ENCODE results near the gene FBXL16.
A peak's percentile ranks its signal among the peaks of the same experiment; 100 is the strongest.

The FBXL16 gene

GRCh38 chr16:666572-666971 is 39.0 kb downstream of the FBXL16 start:
- Histone ChIP-seq H3K79me1 (replicated peaks; ENCODE audit: low read length, poor library complexity, severe bottlenecking) (peaks cover 18% of the 10 kb centered on the region), H3K27ac (ENCODE audit: low read length, poor library complexity, severe bottlenecking) (no peak overlapping the region), H3K23ac (ENCODE audit: low read length in 2 of 2) (no peak overlapping the region), H2AK5ac (ENCODE audit: low read length, severe bottlenecking) (no peak overlapping the region), H2BK15ac (ENCODE audit: low read depth, poor library complexity, severe bottlenecking) (no peak overlapping the region), H3K9me3 (ENCODE audit: control insufficient read depth, low read length) (no peaks in the 10 kb centered on the region), H3K14ac (ENCODE audit: low read length in 2 of 2) (no peak overlapping the region), H3K18ac (ENCODE audit: low read depth in 1 of 2, low read length in 2 of 2) (no peak overlapping the region), H3K4me1 (ENCODE audit: control insufficient read depth, insufficient read depth, low read depth, low read length) (peaks cover 16% of the 10 kb centered on the region), H2AFZ (ENCODE audit: low read depth, low read length) (no peak overlapping the region), H4K8ac (ENCODE audit: low read length) (no peak overlapping the region), H2BK5ac (ENCODE audit: low read depth, low read length, poor library complexity, severe bottlenecking) (no peak overlapping the region), H3K4me3 (ENCODE audit: insufficient read depth in 1 of 2, low read depth in 1 of 2, low read length in 2 of 2) (no peak overlapping the region), H2BK12ac (ENCODE audit: low read length in 2 of 2) (no peak overlapping the region), H3K4ac (ENCODE audit: low read depth in 1 of 2, low read length in 2 of 2) (no peak overlapping the region), H3K27me3 (ENCODE audit: control insufficient read depth in 1 of 2, insufficient read depth in 1 of 2, low read length in 2 of 2) (no peaks in the 10 kb centered on the region), H3K4me2 (ENCODE audit: low read length, poor library complexity, severe bottlenecking) (no peak overlapping the region), H4K91ac (ENCODE audit: low read length) (no peak overlapping the region), H3K36me3 (ENCODE audit: control insufficient read depth in 1 of 2, insufficient read depth in 2 of 2, low read depth in 1 of 2, low read length in 2 of 2) (peaks cover 25 to 54% of the 10 kb centered on the region in 2 experiments), H3K9ac (ENCODE audit: low read length) (peak overlapping the region; percentile 67), H2BK120ac (ENCODE audit: low read depth, low read length) (no peak overlapping the region)
- DNase-seq: no peak
- WGBS: 91% methylated on average over 13 of the region's 13 CpGs

- Histone ChIP-seq H3K36me3 (ENCODE audit: control insufficient read depth in 1 of 2, insufficient read depth in 2 of 2, low read depth in 1 of 2, low read length in 2 of 2) (peaks cover 3 to 52% of the 10 kb centered on the region in 2 experiments), H3K4ac (ENCODE audit: low read depth in 1 of 2, low read length in 2 of 2) (no peak overlapping the region), H3K14ac (ENCODE audit: low read length in 2 of 2) (no peak overlapping the region), H3K27ac (ENCODE audit: low read length, poor library complexity, severe bottlenecking) (no peak overlapping the region), H2BK15ac (ENCODE audit: low read depth, poor library complexity, severe bottlenecking) (no peak overlapping the region), H3K4me1 (ENCODE audit: control insufficient read depth, insufficient read depth, low read depth, low read length) (peaks cover 21% of the 10 kb centered on the region), H3K18ac (ENCODE audit: low read depth in 1 of 2, low read length in 2 of 2) (no peak overlapping the region), H2BK5ac (ENCODE audit: low read depth, low read length, poor library complexity, severe bottlenecking) (no peak overlapping the region), H2AK5ac (ENCODE audit: low read length, severe bottlenecking) (no peak overlapping the region), H3K23ac (ENCODE audit: low read length in 2 of 2) (no peak overlapping the region), H2BK120ac (ENCODE audit: low read depth, low read length) (no peak overlapping the region), H3K9ac (ENCODE audit: low read length) (no peak overlapping the region), H3K4me3 (ENCODE audit: insufficient read depth in 1 of 2, low read depth in 1 of 2, low read length in 2 of 2) (no peak overlapping the region), H2AFZ (ENCODE audit: low read depth, low read length) (no peak overlapping the region), H3K79me1 (replicated peaks; ENCODE audit: low read length, poor library complexity, severe bottlenecking) (no peaks in the 10 kb centered on the region), H2BK12ac (ENCODE audit: low read length in 2 of 2) (no peak overlapping the region), H3K27me3 (ENCODE audit: control insufficient read depth in 1 of 2, insufficient read depth in 1 of 2, low read length in 2 of 2) (no peaks in the 10 kb centered on the region), H4K8ac (ENCODE audit: low read length) (no peak overlapping the region), H3K4me2 (ENCODE audit: low read length, poor library complexity, severe bottlenecking) (no peak overlapping the region), H3K9me3 (ENCODE audit: control insufficient read depth, low read length) (no peaks in the 10 kb centered on the region), H4K91ac (ENCODE audit: low read length) (no peak overlapping the region)
- no peak for DNase-seq
- 95% methylated on average over 21 of the region's 21 CpGs for WGBS
These were observed 43.0 kb downstream of the FBXL16 start for GRCh38 chr16:662597-662996.

- peaks cover 17% of the 10 kb centered on the region for H3K4me1 ChIP-seq (ENCODE audit: control insufficient read depth, insufficient read depth, low read depth, low read length)
These were observed 43.5 kb downstream of the FBXL16 start for GRCh38 chr16:662095-662494.

GRCh38 chr16:661184-661821 is 44.3 kb downstream of the FBXL16 start:
- H3K9ac ChIP-seq (ENCODE audit: low read length): peak overlapping the region; percentile 15
- no peak overlapping the region for H2BK5ac ChIP-seq (ENCODE audit: low read depth, low read length, poor library complexity, severe bottlenecking)
- H3K27me3 ChIP-seq (ENCODE audit: control insufficient read depth in 1 of 2, insufficient read depth in 1 of 2, low read length in 2 of 2): no peaks in the 10 kb centered on the region
- no peak overlapping the region for H3K14ac ChIP-seq (ENCODE audit: low read length in 2 of 2)
- H3K23ac ChIP-seq (ENCODE audit: low read length in 2 of 2): no peak overlapping the region
- 75% methylated on average over 33 of the region's 35 CpGs for WGBS
- peaks cover 17% of the 10 kb centered on the region for H3K4me1 ChIP-seq (ENCODE audit: control insufficient read depth, insufficient read depth, low read depth, low read length)
- no peak overlapping the region for H2AFZ ChIP-seq (ENCODE audit: low read depth, low read length)
- H4K8ac ChIP-seq (ENCODE audit: low read length): peak overlapping the region; percentile 92
- peak overlapping the region; percentile 64 for H4K91ac ChIP-seq (ENCODE audit: low read length)
- H3K4me2 ChIP-seq (ENCODE audit: low read length, poor library complexity, severe bottlenecking): peak overlapping the region; percentile 35
- peak overlapping the region in 1 of 2 experiments; percentile 31 for H3K4ac ChIP-seq (ENCODE audit: low read depth in 1 of 2, low read length in 2 of 2)
- H3K18ac ChIP-seq (ENCODE audit: low read depth in 1 of 2, low read length in 2 of 2): peak overlapping the region; percentile 15 to 64
- H3K79me1 ChIP-seq (replicated peaks; ENCODE audit: low read length, poor library complexity, severe bottlenecking): no peaks in the 10 kb centered on the region
- peak overlapping the region; percentile 33 for H2BK15ac ChIP-seq (ENCODE audit: low read depth, poor library complexity, severe bottlenecking)
- H2BK12ac ChIP-seq (ENCODE audit: low read length in 2 of 2): peak overlapping the region; percentile 29 to 69
- H2BK120ac ChIP-seq (ENCODE audit: low read depth, low read length): no peak overlapping the region
- no peaks in the 10 kb centered on the region for H3K9me3 ChIP-seq (ENCODE audit: control insufficient read depth, low read length)
- H3K36me3 ChIP-seq (ENCODE audit: control insufficient read depth in 1 of 2, insufficient read depth in 2 of 2, low read depth in 1 of 2, low read length in 2 of 2): peaks cover 3 to 59% of the 10 kb centered on the region in 2 experiments
- H2AK5ac ChIP-seq (ENCODE audit: low read length, severe bottlenecking): peak overlapping the region; percentile 56
- H3K4me3 ChIP-seq (ENCODE audit: insufficient read depth in 1 of 2, low read depth in 1 of 2, low read length in 2 of 2): no peak overlapping the region
- H3K27ac ChIP-seq (ENCODE audit: low read length, poor library complexity, severe bottlenecking): no peak overlapping the region
- DNase-seq: no peak

More at GRCh38 chr16:662095-662494, 43.5 kb downstream of the FBXL16 start:
- no peak overlapping the region for H2AFZ ChIP-seq (ENCODE audit: low read depth, low read length)
- H3K79me1 ChIP-seq (replicated peaks; ENCODE audit: low read length, poor library complexity, severe bottlenecking): no peaks in the 10 kb centered on the region
- peaks cover 3 to 57% of the 10 kb centered on the region in 2 experiments for H3K36me3 ChIP-seq (ENCODE audit: control insufficient read depth in 1 of 2, insufficient read depth in 2 of 2, low read depth in 1 of 2, low read length in 2 of 2)
- peak overlapping the region; percentile 63 for H4K91ac ChIP-seq (ENCODE audit: low read length)
- no peak overlapping the region for H2BK15ac ChIP-seq (ENCODE audit: low read depth, poor library complexity, severe bottlenecking)
- no peak for DNase-seq
- no peak overlapping the region for H3K9ac ChIP-seq (ENCODE audit: low read length)
- H3K27me3 ChIP-seq (ENCODE audit: control insufficient read depth in 1 of 2, insufficient read depth in 1 of 2, low read length in 2 of 2): no peaks in the 10 kb centered on the region
- no peak overlapping the region for H3K4me3 ChIP-seq (ENCODE audit: insufficient read depth in 1 of 2, low read depth in 1 of 2, low read length in 2 of 2)
- no peak overlapping the region for H3K27ac ChIP-seq (ENCODE audit: low read length, poor library complexity, severe bottlenecking)
- no peak overlapping the region for H3K18ac ChIP-seq (ENCODE audit: low read depth in 1 of 2, low read length in 2 of 2)
- no peak overlapping the region for H3K4me2 ChIP-seq (ENCODE audit: low read length, poor library complexity, severe bottlenecking)
- 97% methylated on average over 19 of the region's 19 CpGs for WGBS
- H3K14ac ChIP-seq (ENCODE audit: low read length in 2 of 2): no peak overlapping the region
- no peaks in the 10 kb centered on the region for H3K9me3 ChIP-seq (ENCODE audit: control insufficient read depth, low read length)
- H3K23ac ChIP-seq (ENCODE audit: low read length in 2 of 2): no peak overlapping the region
- no peak overlapping the region for H2AK5ac ChIP-seq (ENCODE audit: low read length, severe bottlenecking)
- no peak overlapping the region for H2BK5ac ChIP-seq (ENCODE audit: low read depth, low read length, poor library complexity, severe bottlenecking)
- no peak overlapping the region for H2BK120ac ChIP-seq (ENCODE audit: low read depth, low read length)
- no peak overlapping the region for H4K8ac ChIP-seq (ENCODE audit: low read length)
- H2BK12ac ChIP-seq (ENCODE audit: low read length in 2 of 2): no peak overlapping the region
- no peak overlapping the region for H3K4ac ChIP-seq (ENCODE audit: low read depth in 1 of 2, low read length in 2 of 2)
